ENCODE results near the gene PFN3.

GRCh38 chr5:177410575-177410974, 10.1 kb upstream of the PFN3 start:
- TF ChIP-seq TAF1 (IDR thresholded peaks at IDR 0.05; ENCODE audit: borderline replicate concordance, insufficient read depth, low read length): no peak
- TF ChIP-seq POLR2AphosphoS5 (IDR thresholded peaks at IDR 0.05; ENCODE audit: low read depth, low read length): no peak
- no peak for TF ChIP-seq SIN3A (IDR thresholded peaks at IDR 0.05; ENCODE audit: borderline replicate concordance, insufficient read depth, low read length)
- TF ChIP-seq, protein P1, sequence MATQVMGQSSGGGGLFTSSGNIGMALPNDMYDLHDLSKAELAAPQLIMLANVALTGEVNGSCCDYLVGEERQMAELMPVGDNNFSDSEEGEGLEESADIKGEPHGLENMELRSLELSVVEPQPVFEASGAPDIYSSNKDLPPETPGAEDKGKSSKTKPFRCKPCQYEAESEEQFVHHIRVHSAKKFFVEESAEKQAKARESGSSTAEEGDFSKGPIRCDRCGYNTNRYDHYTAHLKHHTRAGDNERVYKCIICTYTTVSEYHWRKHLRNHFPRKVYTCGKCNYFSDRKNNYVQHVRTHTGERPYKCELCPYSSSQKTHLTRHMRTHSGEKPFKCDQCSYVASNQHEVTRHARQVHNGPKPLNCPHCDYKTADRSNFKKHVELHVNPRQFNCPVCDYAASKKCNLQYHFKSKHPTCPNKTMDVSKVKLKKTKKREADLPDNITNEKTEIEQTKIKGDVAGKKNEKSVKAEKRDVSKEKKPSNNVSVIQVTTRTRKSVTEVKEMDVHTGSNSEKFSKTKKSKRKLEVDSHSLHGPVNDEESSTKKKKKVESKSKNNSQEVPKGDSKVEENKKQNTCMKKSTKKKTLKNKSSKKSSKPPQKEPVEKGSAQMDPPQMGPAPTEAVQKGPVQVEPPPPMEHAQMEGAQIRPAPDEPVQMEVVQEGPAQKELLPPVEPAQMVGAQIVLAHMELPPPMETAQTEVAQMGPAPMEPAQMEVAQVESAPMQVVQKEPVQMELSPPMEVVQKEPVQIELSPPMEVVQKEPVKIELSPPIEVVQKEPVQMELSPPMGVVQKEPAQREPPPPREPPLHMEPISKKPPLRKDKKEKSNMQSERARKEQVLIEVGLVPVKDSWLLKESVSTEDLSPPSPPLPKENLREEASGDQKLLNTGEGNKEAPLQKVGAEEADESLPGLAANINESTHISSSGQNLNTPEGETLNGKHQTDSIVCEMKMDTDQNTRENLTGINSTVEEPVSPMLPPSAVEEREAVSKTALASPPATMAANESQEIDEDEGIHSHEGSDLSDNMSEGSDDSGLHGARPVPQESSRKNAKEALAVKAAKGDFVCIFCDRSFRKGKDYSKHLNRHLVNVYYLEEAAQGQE (IDR thresholded peaks at IDR 0.05; ENCODE audit: insufficient read depth in 1 of 2, low read depth in 2 of 2, low read length in 2 of 2): no peak
- TF ChIP-seq FOXP2 (optimal IDR thresholded peaks at IDR 0.05; ENCODE audit: borderline replicate concordance, extremely low read depth, extremely low read length, insufficient read depth): no peak
